Esophagus squamous epithelium (tissue), 5 donors: ENCODE results near the gene ZSWIM8. TPM values are rescaled to one million over a fixed set of nuclear protein-coding genes. Genes with fewer than 3 reads are reported as not detected.

Source experiments
- DNase-seq: peaks from one replicate; lab custom pipeline; 2025; lab: John Stamatoyannopoulos, UW
- H3K27ac ChIP-seq, 4 donors: fragments of 200-600 bp; sonication (generic); one replicate each; pipeline ENCODE4 v1.5.1; 2016 to 2019; ENCODE audit warnings: mild to moderate bottlenecking in 1 of 4
- H3K27me3 ChIP-seq, 4 donors: fragments of 200-600 bp; sonication (generic); 1 replicate in 3 of 4; 2 replicates in 1 of 4; pipeline versions ENCODE4 v1.5.1 to v1.6.0; 2017 to 2021; ENCODE audit warnings: antibody characterized with exemption in 1 of 4
- H3K36me3 ChIP-seq, 3 donors: fragments of 200-600 bp; sonication (generic); one replicate each; pipeline ENCODE4 v1.5.1; 2016 to 2019
- H3K4me1 ChIP-seq, 3 donors: fragments of 200-600 bp; sonication (generic); one replicate each; pipeline ENCODE4 v1.5.1; 2017 to 2019
- H3K4me3 ChIP-seq, 4 donors: fragments of 200-600 bp; sonication (generic); 1 replicate in 3 of 4; 2 replicates in 1 of 4; pipeline ENCODE4 v1.5.1; 2016 to 2019; ENCODE audit warnings: mild to moderate bottlenecking in 2 of 4, moderate library complexity in 1 of 4
- H3K9me3 ChIP-seq, 3 donors: fragments of 200-600 bp; sonication (generic); one replicate each; pipeline ENCODE4 v1.5.1; 2016 to 2019
- CTCF ChIP-seq, 6 experiments: fragments of 450-650 bp in 4 of 6; fragments of 200-600 bp in 2 of 6; sonication (generic) in 2 of 6; IDR thresholded peaks; one replicate each; pipeline ENCODE4 v1.5.1; 2016 to 2019; ENCODE audit warnings: antibody characterized with exemption in 6 of 6, mild to moderate bottlenecking in 4 of 6, moderate library complexity in 4 of 6
- POLR2A ChIP-seq, 4 donors: fragments of 450-650 bp; IDR thresholded peaks; one replicate each; pipeline ENCODE4 v1.6.1; 2017; ENCODE audit warnings: antibody characterized with exemption in 4 of 4, mild to moderate bottlenecking in 4 of 4, moderate library complexity in 3 of 4
- WGBS, 2 donors: methylation state at CpG; one replicate each; pipeline ENCODE4 v1.1.5; 2018; 5-methylcytosine and 5-hydroxymethylcytosine counted together
- intact Hi-C: fragments of 100-400 bp; cut with DNase I; formaldehyde crosslinking; loops from one replicate; pipeline ENCODE4 v1.15.0; 2022
- total RNA-seq, 4 donors: library from RNA; depleted of rRNA; stranded (reverse); fragments of >200 nt; gene quantifications; one replicate each; pipeline ENCODE4 v1.1.0, GENCODE V29; 2016
- donor health status: DM: yes; HTN: yes; CAD: no.

Gene ZSWIM8
- total RNA-seq, 4 donors from 2014 or later, result 33.3 to 116 (median 83.9) TPM

GRCh38 chr10:73814896-73815718 is 29.7 kb downstream of the ZSWIM8 start:
- WGBS, 2 donors, result 82 to 87% methylated on average over 4 to 11 of the region's 22 CpGs
- Histone ChIP-seq H3K4me1 (peaks cover 26 to 88% (median 50%) of the 10 kb centered on the region in 3 donors), H3K4me3 (no peak overlapping the region), H3K9me3 (no peaks in the 10 kb centered on the region), H3K36me3 (peaks cover 0 to 68% (median 10%) of the 10 kb centered on the region in 3 donors), H3K27ac (peak overlapping the region in 1 of 4 donors; percentile 76), H3K27me3 (no peaks in the 10 kb centered on the region)
- no peak for DNase-seq
- intact Hi-C loops, result no loop called here
- TF ChIP-seq POLR2A (IDR thresholded peaks at IDR 0.05) (no peak), CTCF (IDR thresholded peaks at IDR 0.05) (peak in 1 of 6 experiments; percentile 12)

GRCh38 chr10:73815719-73816030 is 30.3 kb downstream of the ZSWIM8 start:
- intact Hi-C loops, result no loop called here
- no peaks in the 10 kb centered on the region for H3K9me3 ChIP-seq
- TF ChIP-seq POLR2A (IDR thresholded peaks at IDR 0.05) (no peak), CTCF (IDR thresholded peaks at IDR 0.05) (no peak)

GRCh38 chr10:73816917-73817729 is 31.7 kb downstream of the ZSWIM8 start:
- intact Hi-C loops, result no loop called here
- H3K27me3 ChIP-seq, result no peaks in the 10 kb centered on the region
- peaks cover 19 to 93% (median 46%) of the 10 kb centered on the region in 3 donors for H3K4me1 ChIP-seq
- H3K4me3 ChIP-seq, result no peak overlapping the region
- DNase-seq, result no peak
- peak overlapping the region; percentile 3 to 76 (median 52) for H3K27ac ChIP-seq
- WGBS, 2 donors, result 70 to 73% methylated on average over 10 of the region's 10 CpGs
- no peak for TF ChIP-seq POLR2A (IDR thresholded peaks at IDR 0.05)
- no peak for TF ChIP-seq CTCF (IDR thresholded peaks at IDR 0.05)
- no peaks in the 10 kb centered on the region for H3K9me3 ChIP-seq
- H3K36me3 ChIP-seq, result peaks cover 0 to 78% (median 18%) of the 10 kb centered on the region in 3 donors

More at GRCh38 chr10:73815719-73816030, 30.3 kb downstream of the ZSWIM8 start:
- no peak for DNase-seq
- Histone ChIP-seq H3K27ac (peak overlapping the region in 3 of 4 donors; percentile 5 to 76 (median 30)), H3K27me3 (no peaks in the 10 kb centered on the region), H3K36me3 (peaks cover 0 to 67% (median 10%) of the 10 kb centered on the region in 3 donors), H3K4me1 (peaks cover 21 to 86% (median 47%) of the 10 kb centered on the region in 3 donors), H3K4me3 (no peak overlapping the region)

GRCh38 chr10:73817826-73818225 is 32.4 kb downstream of the ZSWIM8 start:
- no peak for DNase-seq
- Histone ChIP-seq H3K9me3 (no peaks in the 10 kb centered on the region), H3K4me1 (peaks cover 19 to 86% (median 39%) of the 10 kb centered on the region in 3 donors), H3K27ac (peak overlapping the region in 2 of 4 donors; percentile 39 to 76), H3K27me3 (no peaks in the 10 kb centered on the region), H3K36me3 (peaks cover 0 to 84% (median 18%) of the 10 kb centered on the region in 3 donors), H3K4me3 (no peak overlapping the region)
- TF ChIP-seq CTCF (IDR thresholded peaks at IDR 0.05), result no peak
- TF ChIP-seq POLR2A (IDR thresholded peaks at IDR 0.05), result no peak
- intact Hi-C loops, result no loop called here
- WGBS, 2 donors, result 83 to 92% methylated on average over 2 to 5 of the region's 5 CpGs
